ENCODE data around the gene LEAP2. TPM values are rescaled to one million over a fixed set of nuclear protein-coding genes. Genes with fewer than 3 reads are reported as not detected.
A peak's percentile ranks its signal among the peaks of the same experiment; 100 is the strongest.

Gene LEAP2
- total RNA-seq, 1 donor: under 0.01 TPM

DNA sequence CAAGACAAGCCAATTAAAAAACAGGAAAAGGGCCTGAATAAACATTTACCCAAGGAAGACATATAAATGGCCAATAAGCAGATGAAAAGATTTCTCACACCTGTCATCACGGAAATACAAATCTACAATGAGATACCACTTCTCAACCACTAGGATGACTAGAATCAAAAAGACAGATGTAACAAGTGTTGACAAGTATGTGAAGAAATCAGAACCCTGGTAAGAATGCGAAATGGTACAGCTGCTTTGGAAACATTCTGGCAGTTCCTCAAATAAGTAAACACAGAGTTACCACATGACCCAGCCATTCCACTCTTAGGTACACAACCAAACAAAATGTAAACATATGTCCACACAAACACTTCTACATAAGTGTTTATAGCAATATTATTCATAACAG lies 32.5 kb downstream of the LEAP2 start:
- TF ChIP-seq, protein P1, sequence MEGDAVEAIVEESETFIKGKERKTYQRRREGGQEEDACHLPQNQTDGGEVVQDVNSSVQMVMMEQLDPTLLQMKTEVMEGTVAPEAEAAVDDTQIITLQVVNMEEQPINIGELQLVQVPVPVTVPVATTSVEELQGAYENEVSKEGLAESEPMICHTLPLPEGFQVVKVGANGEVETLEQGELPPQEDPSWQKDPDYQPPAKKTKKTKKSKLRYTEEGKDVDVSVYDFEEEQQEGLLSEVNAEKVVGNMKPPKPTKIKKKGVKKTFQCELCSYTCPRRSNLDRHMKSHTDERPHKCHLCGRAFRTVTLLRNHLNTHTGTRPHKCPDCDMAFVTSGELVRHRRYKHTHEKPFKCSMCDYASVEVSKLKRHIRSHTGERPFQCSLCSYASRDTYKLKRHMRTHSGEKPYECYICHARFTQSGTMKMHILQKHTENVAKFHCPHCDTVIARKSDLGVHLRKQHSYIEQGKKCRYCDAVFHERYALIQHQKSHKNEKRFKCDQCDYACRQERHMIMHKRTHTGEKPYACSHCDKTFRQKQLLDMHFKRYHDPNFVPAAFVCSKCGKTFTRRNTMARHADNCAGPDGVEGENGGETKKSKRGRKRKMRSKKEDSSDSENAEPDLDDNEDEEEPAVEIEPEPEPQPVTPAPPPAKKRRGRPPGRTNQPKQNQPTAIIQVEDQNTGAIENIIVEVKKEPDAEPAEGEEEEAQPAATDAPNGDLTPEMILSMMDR (IDR thresholded peaks at IDR 0.05; ENCODE audit: insufficient read depth, low read depth, low read length): peak; percentile 30
- peak; percentile 85 for DNase-seq (ENCODE audit: low read depth)
- no peak overlapping the region for H3K4me3 ChIP-seq (ENCODE audit: low read depth, low read length)

- H3K4me3 ChIP-seq (ENCODE audit: low read depth, low read length): no peak overlapping the region
- DNase-seq (ENCODE audit: low read depth): no peak
- TF ChIP-seq, protein P1 (IDR thresholded peaks at IDR 0.05; ENCODE audit: insufficient read depth, low read depth, low read length): no peak
These were observed 33.7 kb downstream of the LEAP2 start for GRCh38 chr5:132907161-132907560.

DNA sequence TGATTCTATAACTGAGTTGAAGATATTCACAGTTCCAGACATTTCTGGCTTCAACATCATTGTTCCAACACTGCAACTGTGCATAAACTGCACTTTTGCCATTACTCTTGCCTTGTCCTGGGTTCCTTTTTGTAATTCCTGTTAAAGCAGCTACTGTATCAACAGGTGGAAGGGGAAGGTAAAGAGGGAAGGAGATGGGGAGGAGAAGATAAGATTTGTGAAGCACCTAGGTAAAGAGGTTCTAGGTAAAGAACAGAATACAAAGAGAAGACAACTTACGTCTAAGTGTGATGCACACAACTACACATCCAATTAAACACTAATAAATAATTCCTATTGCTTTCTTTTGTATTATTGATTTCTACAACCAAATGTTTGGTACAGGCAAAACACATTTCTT lies 36.2 kb downstream of the LEAP2 start:
- no peak for DNase-seq (ENCODE audit: low read depth)
- no peak overlapping the region for H3K4me3 ChIP-seq (ENCODE audit: low read depth, low read length)
- TF ChIP-seq, protein P1 (IDR thresholded peaks at IDR 0.05; ENCODE audit: insufficient read depth, low read depth, low read length): no peak

- H3K4me3 ChIP-seq (ENCODE audit: low read depth, low read length): no peak overlapping the region
- no peak for DNase-seq (ENCODE audit: low read depth)
- TF ChIP-seq, protein P1 (IDR thresholded peaks at IDR 0.05; ENCODE audit: insufficient read depth, low read depth, low read length): no peak
These were observed 42.2 kb downstream of the LEAP2 start for GRCh38 chr5:132915681-132916080.

DNA sequence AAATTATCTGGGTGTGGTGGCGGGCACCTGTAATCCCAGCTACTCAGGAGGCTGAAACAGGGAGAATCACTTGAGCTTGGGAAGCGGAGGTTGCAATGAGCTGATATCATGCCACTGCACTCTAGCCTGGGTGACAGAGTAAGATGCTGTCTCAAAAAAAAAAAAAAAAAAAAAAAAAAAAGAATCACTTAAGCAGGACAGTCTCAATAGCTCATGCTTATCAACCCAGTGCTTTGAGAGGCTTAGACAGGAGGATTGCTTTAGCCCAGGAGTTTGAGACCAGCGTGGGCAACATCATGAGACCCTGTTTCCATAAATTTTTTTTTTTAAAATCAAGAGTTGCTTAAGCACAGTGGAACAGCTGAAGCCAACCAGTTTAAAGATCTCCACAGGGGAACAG lies 42.6 kb downstream of the LEAP2 start:
- DNase-seq (ENCODE audit: low read depth): no peak
- no peak overlapping the region for H3K4me3 ChIP-seq (ENCODE audit: low read depth, low read length)
- TF ChIP-seq, protein P1 (IDR thresholded peaks at IDR 0.05; ENCODE audit: insufficient read depth, low read depth, low read length): no peak

Small RNA genes lying within 50 kb of the gene (small RNA-seq; reads per million reads assigned to genes)
- gene RNA5SP192: not detected

Other genes starting within 250 kb of the LEAP2 start
- gene IL13, start 215.5 kb upstream of the LEAP2 start, total RNA-seq: not detected in 2 replicates
- gene IL4, start 199.7 kb upstream of the LEAP2 start, total RNA-seq: not detected in 2 replicates
- 9.7 and 13.0 TPM in 2 replicates for gene KIF3A, start 136.1 kb upstream of the LEAP2 start, total RNA-seq
- gene CCNI2, start 126.2 kb upstream of the LEAP2 start, total RNA-seq: under 0.01 TPM in 1 of 2 replicates, not detected in the other
- gene SEPTIN8, start 96.4 kb upstream of the LEAP2 start, total RNA-seq: 43.5 and 51.4 TPM in 2 replicates
- gene SOWAHA, start 60.4 kb upstream of the LEAP2 start, total RNA-seq: under 0.01 TPM in 2 replicates
- 6.1 and 6.5 TPM in 2 replicates for gene SHROOM1, start 43.0 kb upstream of the LEAP2 start, total RNA-seq
- gene GDF9, start 7.2 kb upstream of the LEAP2 start, total RNA-seq: not detected in 2 replicates
- 134 and 179 TPM in 2 replicates for gene UQCRQ, start 7.0 kb upstream of the LEAP2 start, total RNA-seq
- gene AFF4, start 90.0 kb downstream of the LEAP2 start, total RNA-seq: 74.1 and 95.0 TPM in 2 replicates
- gene ZCCHC10, start 152.9 kb downstream of the LEAP2 start, total RNA-seq: 11.0 and 25.5 TPM in 2 replicates
- gene HSPA4, start 178.3 kb downstream of the LEAP2 start, total RNA-seq: 104 and 187 TPM in 2 replicates

Measured in fibroblast of villous mesenchyme (primary cell).